GM19397 (cell line): Measurements from ENCODE around the gene LMAN2L.

ENCODE experiments used
- ATAC-seq: cut with Tn5 transposase; IDR thresholded peaks from one replicate; pipeline ENCODE4 v1.9.1; 2021; ENCODE audit warnings: mild to moderate bottlenecking, moderate library complexity; ENCODE audit not compliant: unreplicated experiment

LMAN2L gene

GRCh38 chr2:96760986-96761832, 21.3 kb upstream of the LMAN2L start:
- peak; percentile 2 for ATAC-seq

GRCh38 chr2:96760036-96760985, 20.4 kb upstream of the LMAN2L start, which contains the start of gene CNNM4:
TSS of gene CNNM4 (plus strand) at chr2:96760902. CDS start at chr2:96761000, 98 bp downstream.
- peak; percentile 87 for ATAC-seq

DNA sequence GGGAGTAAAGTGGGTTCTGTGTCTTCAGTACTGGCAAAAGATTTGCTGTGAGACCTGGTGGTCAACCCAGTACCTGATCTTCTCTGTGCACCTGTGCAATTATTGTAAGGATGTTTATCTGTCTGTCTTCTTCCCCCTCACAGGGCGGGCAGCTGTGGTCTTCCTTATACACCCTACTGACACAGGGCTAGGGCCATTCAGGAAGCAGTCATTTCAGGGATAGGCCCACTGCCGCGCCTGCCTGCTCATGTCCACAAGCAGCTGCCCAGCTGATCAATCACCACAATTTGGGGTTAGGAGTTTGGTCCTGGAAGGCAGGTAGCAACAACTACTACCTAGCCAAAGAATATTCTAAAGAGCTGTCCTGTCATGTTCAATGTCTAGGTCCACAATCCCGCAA, 19.7 kb upstream of the LMAN2L start:
- no peak for ATAC-seq

DNA sequence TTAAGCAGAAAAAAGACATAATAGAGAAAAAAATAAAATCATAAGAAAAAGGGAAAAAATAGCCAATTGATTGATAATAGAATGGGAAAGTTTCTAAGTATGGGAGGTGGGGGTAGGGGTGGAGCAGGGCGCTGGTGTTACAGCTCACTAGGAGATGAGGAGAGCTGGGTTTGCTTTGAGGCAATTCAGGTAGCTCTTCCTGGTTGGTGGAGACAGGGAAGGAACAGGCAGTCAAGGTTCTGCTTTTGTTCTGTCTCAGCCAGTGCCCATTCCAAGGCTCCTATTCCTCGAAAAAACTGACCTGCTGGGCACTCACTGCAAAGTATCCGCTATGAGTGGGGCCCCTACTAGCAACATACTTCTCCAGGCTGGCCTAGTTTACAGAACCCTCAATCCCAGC, 19.1 kb upstream of the LMAN2L start:
- no peak for ATAC-seq

GRCh38 chr2:96757477-96757860, 17.6 kb upstream of the LMAN2L start:
- ATAC-seq: no peak

DNA sequence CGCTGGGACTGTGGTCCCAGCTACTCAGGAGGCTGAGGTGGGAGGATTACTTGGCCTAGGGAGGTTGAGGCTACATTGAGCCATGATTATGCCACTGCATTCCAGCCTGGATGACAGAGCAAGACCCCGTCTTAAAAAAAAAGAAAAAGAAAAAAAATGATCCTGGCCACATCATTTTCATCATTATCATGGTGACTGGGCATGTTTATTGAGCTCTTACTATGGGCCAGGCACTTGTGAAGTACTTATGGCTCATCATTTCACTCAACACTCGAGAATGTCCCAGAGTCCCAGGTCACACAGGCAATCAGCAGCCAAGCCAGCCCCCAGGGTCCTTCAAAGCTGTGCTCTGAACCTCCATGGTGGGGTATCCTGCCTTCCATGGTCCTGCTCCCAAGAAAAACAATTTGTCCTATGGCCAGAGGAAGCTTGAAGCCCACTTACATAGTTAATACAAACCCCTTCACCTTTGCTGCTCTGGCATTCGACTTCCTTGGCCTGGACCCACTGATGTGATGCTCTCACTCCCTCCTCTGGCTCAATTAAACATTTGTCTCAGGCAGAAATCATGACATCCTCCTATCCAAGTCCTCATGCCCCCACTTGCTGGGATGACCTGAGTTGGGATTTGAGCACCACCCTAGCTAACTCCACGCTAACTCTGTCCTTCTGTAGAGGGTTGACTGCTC, 17.1 kb upstream of the LMAN2L start:
- no peak for ATAC-seq

- ATAC-seq: no peak
Observed at GRCh38 chr2:96754317-96754716, 14.5 kb upstream of the LMAN2L start.

DNA sequence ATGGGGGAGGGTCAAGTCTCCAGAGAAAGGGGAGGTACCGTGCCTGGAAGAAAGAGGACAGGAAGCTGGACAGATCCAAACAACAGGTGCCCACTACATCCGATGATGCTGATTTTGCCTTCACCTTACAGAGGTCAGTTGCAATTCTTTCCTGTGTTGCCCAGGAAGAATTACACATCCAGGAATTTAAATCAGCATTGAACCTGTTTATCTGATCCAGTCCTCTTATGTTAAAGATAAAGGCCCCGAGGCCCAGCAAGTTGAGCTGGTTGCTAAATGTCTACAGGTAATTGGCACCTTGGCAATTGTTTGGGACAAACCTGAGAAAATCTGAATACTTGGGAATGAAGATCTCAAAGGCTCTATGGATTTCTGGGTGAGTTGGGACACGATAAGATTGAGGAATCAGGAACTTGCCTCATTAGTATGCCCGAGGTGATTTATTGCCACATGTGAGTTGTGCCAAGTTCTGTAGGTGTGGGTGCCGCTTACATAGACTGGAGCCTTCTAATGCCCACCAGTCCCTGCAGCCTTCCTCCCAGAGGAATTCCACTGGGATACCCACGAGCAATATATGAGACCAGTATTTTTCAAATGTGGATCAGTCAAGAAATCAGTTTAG, 13.9 kb upstream of the LMAN2L start:
- no peak for ATAC-seq

DNA sequence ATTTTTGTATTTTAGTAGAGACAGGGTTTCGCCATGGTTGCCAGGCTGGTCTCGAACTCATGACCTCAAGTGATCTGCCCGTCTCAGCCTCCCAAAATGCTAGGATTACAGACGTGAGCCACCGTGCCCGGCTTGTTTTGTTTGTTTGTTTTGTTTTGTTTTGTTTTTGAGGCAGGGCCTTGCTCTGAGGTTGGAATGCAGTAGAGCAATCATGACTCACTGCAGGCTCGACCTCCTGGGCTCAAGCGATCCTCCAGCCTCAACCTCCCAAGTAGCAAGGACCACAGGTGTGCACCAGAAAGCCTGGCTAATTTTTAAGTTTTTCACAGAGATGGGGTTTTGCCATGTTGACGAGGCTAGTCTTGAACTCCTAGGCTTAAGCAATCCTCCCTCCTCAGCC, 11.9 kb upstream of the LMAN2L start:
- no peak for ATAC-seq

GRCh38 chr2:96747061-96747617, 7.3 kb upstream of the LMAN2L start:
- ATAC-seq: no peak

DNA sequence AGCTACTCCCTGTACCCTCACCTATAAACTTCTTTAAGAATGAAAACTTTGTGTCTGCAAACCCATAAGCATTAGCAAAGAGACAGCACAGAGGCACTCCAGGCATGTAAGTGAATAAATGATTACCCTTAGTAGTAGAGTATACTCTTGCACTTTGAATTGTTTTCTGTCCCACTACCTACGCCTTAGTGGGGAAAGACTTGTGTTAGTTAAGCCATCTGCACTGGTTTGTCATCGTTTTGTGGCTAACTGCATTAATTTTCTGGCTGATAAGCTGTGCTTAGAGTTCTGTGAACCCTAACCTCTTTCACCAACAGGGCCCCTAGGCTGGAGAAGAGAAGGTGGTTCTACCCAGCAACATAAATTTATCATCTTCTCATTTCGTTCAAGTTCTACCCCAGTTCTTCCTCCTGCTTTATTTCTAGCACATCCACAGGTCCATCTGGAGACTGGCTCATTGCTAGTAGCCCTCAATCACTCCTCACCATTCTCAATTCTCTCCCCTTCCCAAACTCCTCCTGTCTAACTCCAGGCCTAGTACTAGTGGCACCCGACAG, 710 bp downstream of the LMAN2L start:
- no peak for ATAC-seq

- no peak for ATAC-seq
Observed at GRCh38 chr2:96737831-96738230, 2.0 kb downstream of the LMAN2L start.

DNA sequence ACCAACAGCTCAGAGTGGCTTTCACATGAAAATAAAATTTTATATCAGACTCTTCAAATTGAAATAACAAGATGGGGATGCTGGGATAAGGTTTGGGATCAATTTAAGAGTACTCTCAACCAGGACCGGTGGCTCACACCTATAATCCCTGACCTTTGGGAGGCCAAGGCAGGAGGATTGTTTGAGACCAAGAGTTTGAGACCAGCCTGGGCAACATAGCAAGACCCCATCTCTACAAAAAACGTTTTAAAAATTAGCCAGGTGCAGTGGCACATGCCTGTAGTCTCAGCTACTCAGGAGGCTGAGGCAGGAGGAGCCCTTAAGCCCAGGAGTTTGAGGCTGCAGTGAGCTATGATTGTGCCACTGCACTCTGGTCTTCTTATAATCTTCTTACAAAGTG, 2.6 kb downstream of the LMAN2L start:
- ATAC-seq: no peak

GRCh38 chr2:96734880-96735583, 4.8 kb downstream of the LMAN2L start:
- ATAC-seq: no peak

- no peak for ATAC-seq
Observed at GRCh38 chr2:96733931-96734330, 5.9 kb downstream of the LMAN2L start.

DNA sequence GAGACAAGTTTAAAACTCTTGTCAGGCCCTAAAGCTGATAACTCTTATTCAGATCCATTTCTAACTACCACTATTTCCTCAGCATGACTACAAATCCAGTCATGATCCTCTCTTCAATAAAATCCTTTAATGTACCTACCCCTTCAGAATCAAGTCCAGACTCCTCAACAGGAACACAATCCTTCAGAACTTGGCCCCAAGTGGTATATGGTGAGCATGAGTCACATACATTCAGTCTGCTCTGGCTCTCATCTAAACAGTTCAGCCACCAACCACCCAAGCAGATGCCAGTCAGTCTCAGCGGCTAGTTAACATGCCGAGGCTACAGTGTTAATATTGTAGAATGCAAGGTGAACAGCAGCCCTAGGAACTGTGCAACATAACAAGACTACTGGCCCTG, 9.7 kb downstream of the LMAN2L start:
- ATAC-seq: no peak

- no peak for ATAC-seq
Observed at GRCh38 chr2:96729748-96730147, 10.1 kb downstream of the LMAN2L start.

- ATAC-seq: no peak
Observed at GRCh38 chr2:96727431-96727830, 12.4 kb downstream of the LMAN2L start.

DNA sequence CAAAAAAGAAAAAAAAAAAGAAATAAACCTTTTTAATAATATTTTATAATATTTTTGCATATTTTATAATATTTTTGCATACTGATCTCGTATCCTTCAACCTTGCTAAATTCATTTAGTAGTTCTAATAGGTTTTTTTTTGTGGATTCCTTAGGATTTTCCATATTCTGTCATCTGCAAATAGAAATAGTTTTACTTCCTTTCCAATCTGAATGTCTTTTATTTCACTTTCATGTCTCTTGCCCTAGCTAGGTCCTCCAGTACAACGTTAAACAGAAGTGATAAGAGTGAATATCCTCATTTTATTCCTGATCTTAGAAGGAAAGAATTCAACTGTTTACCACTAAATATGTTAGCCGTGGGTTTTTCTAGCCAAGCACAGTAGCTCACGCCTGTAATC, 13.7 kb downstream of the LMAN2L start:
- no peak for ATAC-seq

DNA sequence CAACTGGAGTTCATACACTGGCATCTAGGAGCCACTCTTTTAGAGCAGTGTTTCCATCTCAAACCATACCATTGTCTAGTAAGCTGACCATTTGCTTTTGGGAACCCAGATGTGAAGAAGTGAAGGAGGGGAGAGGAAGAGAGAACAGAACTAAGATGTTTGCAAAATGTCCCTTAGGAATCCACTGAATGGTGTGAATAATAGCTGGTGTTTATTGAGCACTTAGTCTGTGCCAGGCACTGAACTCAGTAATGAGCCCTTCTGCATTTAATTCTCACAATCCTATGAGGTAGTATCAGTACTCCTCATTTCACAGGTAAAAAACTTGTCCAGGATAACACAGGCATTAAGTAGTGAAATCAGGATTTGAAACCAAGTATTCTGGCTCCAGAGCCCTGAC, 23.5 kb downstream of the LMAN2L start:
- no peak for ATAC-seq
